GM21390 (cell line): ENCODE data around the gene IL1RAPL1.

ENCODE experiments used
- ATAC-seq: cut with Tn5 transposase; IDR thresholded peaks from one replicate; pipeline ENCODE4 v1.9.1; 2021; ENCODE audit not compliant: unreplicated experiment

Gene IL1RAPL1

GRCh38 chrX:29388509-29388908 lies 801.3 kb downstream of the IL1RAPL1 start:
- ATAC-seq = no peak

DNA sequence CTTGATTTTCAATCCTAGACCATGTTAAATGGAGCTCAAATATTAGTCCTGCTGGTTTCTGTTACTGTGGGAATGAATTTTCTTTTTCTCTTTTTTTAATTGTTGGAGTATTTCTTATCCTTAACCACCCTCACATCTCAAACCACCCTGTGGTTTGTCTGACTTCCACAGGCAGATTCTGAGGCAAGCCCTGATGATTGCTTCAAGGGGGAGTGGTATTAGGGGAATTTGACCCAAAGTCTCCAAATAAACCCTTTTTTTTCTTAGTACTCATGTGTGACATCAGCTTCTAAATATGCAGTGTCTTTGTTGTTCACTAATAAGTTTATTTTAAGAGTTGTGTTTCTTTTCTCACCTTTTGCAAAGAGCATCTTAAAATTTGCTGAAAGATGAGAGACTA lies 810.3 kb downstream of the IL1RAPL1 start:
- ATAC-seq = no peak

GRCh38 chrX:29407357-29407756 lies 820.1 kb downstream of the IL1RAPL1 start:
- ATAC-seq = no peak

GRCh38 chrX:29419774-29420553 lies 832.7 kb downstream of the IL1RAPL1 start:
- peak; percentile 72 for ATAC-seq

DNA sequence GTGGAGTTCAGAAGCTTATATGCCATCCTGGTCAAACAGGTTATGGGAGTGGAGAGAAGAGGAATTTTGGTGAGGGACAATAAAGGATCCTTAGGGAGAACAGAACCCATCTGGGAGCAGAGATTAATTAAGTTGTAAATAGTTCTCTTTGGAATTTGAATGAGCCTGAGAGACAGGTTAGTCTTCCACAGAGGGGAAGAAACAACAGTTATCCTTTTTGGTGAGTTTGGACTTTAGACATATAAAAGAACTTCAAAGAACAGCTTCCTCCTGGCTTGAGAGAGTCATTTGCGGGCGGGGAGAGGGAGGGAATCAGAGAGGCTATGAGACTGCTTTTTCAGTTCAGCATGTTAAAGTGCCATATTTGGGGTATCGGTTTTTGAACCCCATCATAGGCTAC lies 834.8 kb downstream of the IL1RAPL1 start:
- ATAC-seq = no peak

GRCh38 chrX:29431895-29432294 lies 844.6 kb downstream of the IL1RAPL1 start:
- no peak for ATAC-seq

DNA sequence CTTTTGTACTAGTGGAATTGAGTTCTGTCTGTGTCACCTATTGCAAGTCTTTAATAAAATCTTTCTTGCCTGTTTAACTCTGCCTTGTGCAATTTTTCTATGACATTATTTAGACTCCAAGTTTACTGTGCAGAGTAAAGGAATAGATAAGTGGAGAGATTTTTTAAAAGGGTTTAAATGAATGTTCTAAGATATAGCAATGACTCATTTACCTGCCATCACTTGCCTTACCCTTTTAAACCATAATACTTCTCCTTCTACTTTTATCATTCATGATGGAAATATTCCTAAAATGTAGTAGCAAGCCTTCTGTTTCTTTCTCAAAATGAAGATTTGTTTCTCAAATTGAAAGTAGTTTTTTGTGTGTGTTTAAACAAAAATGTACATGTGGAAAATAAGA lies 845.3 kb downstream of the IL1RAPL1 start:
- ATAC-seq = no peak

DNA sequence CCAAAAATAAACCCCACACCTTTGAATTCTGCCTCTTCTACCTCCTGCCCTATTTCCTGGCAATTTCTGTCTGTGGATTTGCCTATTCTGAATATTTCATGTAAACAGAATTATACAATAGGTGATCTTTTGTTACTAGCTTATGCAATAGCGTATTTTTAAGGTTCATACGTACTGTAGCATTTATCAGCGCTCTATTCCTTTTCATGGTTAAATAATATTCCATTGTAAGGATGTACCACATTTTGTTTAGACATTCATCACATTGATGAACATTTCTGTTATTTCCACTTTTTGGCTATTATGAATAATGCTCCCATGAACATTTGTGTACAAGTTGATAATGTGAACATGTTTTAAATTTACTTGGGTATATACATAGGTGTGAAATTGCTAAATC lies 847.7 kb downstream of the IL1RAPL1 start:
- ATAC-seq = no peak

DNA sequence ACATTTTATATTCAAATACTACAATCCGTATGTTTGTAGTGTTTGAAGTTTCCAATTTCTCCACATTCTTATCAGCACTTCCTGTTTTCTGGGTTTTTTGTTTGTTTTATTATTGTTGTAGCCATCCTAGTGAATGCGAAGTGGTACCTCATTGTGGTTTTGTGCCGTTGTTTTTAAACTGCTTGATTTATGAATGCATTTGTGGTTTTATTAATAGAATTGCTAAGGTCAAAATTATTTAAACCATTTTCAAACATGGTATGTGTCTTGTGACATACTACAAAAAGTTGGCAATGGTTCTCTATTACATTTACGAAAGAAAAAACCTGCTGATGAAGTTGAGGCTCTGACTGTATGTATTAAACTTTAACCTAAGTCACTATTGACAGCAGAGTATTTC lies 848.1 kb downstream of the IL1RAPL1 start:
- no peak for ATAC-seq

GRCh38 chrX:29447867-29448266 lies 860.6 kb downstream of the IL1RAPL1 start:
- ATAC-seq = no peak

DNA sequence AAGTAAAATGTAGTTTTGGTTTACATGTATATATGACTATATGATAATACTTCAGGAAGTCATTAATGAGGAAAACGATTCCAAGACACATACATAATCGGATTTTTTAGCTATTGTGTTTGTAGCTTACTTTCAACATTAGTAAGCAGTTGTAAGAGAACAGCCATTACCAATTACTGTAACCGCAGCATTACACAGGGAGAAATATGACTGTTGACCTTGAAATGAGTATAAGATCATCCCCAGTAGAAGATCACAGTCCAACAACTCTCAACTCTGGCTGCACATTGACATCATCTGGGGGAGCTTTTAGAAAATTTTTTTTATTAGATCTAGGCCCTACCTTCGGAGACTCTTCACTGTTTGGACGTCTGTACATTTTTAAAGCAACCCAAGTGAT lies 866.1 kb downstream of the IL1RAPL1 start:
- no peak for ATAC-seq

- ATAC-seq = no peak
Observed at GRCh38 chrX:29455702-29456101, 868.5 kb downstream of the IL1RAPL1 start.

DNA sequence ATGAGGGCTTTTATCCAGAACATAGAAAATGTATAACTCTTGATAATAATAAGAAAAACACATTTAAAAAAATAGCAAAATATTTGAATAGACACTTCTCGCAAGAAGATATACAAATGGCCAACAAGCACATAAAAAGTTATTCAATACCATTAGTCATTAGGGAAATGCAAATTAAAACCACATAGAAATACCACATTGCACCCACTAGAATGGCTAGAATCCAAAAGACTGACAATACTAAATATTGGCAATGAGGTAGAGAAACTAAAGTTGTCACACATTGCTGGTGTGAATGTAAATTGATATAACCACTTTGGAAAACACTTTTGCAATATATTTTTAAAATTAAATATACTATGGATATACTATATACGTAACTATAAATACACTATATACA lies 873.8 kb downstream of the IL1RAPL1 start:
- no peak for ATAC-seq

GRCh38 chrX:29466456-29466855 lies 879.2 kb downstream of the IL1RAPL1 start:
- ATAC-seq = no peak

DNA sequence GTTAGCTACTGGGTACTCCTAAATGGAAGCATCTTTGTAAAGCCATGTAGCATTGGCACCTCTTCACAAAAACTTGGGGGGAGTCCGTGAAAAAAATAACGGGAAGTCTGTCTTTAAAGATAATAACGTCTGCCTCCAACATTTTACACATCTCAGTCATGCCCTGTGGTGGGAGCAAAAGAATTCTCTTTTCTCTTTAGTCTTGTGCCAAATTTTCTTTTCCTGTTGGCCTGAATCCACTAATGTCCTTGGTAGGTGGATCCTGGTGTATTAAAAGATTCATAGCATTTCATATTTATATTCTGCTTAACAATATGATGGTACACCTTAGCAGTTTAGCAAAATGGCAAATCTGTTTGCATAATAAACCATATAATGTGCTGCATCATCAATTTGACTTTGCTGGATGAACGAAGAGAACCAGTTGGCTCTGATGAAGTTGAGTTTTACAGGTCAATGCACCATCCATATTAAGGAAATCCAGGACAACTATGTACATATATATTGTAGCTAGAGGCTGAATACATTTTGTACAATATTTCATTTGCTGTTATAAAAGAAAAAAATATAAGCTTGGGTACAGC lies 881.8 kb downstream of the IL1RAPL1 start:
- no peak for ATAC-seq

DNA sequence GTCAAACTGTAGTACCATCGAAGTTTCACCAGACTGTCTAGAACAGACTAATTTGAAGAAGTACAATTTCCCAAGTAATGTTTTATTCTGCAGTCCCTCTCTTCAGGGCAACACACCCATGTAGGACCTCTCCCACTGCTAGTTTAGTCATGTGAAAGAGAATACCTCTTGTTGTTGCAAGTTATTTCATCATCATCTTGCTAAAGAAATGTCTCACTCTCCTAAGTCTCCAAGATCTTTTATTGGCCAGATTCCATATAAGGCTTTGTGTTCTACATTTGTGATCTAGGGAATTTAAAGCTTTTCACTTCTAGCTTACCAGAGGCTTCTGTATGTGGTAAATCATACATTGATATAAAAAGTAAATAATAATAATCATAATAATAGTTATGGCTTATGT lies 882.8 kb downstream of the IL1RAPL1 start:
- ATAC-seq = no peak

DNA sequence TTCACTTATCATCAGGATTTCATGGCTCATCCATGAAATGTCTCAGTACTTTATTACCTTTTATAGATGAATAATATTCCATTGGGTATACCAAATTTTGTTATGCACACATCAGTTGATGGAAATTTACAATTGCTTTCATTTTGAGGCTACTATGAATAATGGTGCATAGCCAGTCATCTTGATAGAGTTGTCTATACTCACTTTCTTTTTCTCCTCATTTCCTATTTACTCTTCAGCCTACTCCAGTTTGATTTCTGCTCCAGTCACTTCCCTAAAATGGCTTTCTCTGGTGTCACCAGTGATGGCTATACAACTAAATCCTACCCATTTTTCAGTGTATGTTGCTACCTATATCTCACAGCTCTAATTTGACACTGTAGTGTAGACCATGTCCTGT lies 884.6 kb downstream of the IL1RAPL1 start:
- ATAC-seq = no peak

DNA sequence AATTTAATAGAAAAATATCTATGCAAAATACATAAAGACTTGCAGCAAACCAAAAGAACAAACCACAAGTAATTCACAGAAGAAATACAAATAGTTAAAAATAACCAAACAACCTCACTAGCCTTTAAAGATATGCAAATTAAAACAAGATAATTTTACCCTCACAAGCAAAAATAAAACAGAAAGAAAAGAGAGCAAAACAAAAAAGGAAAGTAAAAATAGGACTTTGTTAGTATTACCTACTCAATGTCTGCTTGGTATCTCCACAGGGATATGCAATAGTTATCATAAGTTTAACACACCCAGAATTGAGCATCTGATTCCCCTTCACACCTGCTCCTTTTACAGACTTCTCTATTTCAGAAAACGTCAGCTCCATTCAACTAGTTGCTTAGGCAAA lies 890.6 kb downstream of the IL1RAPL1 start:
- peak; percentile 47 for ATAC-seq

DNA sequence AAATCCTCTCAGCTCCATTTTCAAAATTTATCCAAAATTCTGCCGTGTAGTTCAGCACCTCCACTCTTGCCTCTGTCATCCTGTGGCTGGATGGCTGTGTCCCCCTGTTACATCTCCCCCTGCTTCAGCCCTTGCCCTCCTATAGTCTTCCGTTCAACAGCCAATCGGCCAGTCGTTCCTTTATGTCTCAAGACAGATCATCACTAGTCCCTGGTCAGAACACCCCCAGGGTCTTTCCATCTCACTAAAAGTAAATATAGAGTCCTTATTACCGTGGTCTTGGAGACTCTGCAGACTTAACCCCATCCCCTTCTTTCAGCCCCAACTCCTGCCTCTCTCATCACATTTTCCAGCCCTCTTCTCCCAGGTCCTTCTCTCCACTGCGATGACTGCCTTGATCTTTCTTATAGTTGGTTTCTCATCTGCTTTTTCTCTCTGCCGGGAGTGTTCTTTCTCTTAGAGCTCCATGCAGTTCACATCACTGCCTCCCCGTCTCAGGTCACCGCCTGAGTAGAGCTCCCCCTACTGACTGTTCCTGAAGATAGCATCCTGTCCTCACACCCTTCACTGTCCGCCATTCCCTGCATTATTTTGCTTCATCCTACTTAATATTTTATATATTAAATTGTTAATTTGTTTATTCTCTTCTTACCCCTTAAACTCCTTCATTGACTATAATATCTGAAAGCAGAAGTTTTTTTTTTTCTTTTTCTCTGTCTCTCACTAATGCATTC lies 891.3 kb downstream of the IL1RAPL1 start:
- peak; percentile 86 for ATAC-seq

DNA sequence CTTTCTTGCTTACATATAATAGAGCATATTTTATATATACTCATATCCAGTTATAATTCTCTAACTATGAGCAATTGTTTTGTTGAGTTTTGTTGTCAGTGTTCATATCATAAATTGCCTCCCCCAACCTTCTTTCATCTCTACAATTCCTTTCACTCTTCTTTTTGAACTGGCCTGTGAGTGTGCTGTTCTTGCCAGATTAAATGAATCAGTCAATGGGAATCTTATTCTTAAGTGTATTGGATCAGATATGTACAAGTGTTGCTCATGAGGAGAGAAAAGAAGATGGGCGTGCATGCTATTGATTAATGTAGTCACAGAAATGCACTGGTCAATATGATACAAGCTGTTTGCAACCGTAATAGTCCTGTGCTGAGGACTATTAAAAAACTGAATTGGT lies 900.0 kb downstream of the IL1RAPL1 start:
- ATAC-seq = no peak

- ATAC-seq = no peak
Observed at GRCh38 chrX:29487714-29488113, 900.5 kb downstream of the IL1RAPL1 start.

DNA sequence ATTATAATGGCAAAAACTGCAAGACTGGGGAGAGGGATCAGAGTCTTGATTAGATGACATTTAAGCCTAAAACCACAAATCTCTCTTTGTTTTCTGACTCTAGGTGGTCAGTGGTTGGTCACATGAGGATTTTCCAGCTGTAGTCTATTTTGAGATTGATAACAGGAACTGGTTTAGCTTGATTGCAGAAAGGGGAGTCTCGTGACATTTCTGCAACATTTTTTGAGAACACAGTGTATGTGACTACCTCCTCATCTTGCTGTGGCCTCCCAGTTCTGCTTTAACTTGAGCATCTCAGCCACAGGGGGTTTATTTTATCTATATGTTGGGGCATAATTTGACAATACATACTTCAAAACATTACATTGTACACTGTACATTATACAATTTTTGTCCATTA lies 901.7 kb downstream of the IL1RAPL1 start:
- ATAC-seq = no peak
